Nephron (organoid): ENCODE results near the gene MYBPH.

ENCODE experiments used
- H3K27ac Mint-ChIP-seq, 3 experiments: 2 replicates each; pipeline ENCODE4 v1.8.0; 2020; ENCODE audit warnings: mixed read lengths in 3 of 3, mild to moderate bottlenecking in 2 of 3, moderate library complexity in 1 of 3
- H3K27me3 Mint-ChIP-seq: 2 replicates; pipeline ENCODE4 v1.8.0; 2021; ENCODE audit warnings: low read depth, mild to moderate bottlenecking, moderate library complexity, mixed read lengths
- H3K36me3 Mint-ChIP-seq: 2 replicates; pipeline ENCODE4 v1.8.0; 2020; ENCODE audit warnings: low read depth, mixed read lengths
- H3K4me1 Mint-ChIP-seq: 2 replicates; pipeline ENCODE4 v1.8.0; 2020; ENCODE audit warnings: mixed read lengths
- H3K4me3 Mint-ChIP-seq, 3 experiments: 2 replicates each; pipeline ENCODE4 v1.8.0; 2020; ENCODE audit warnings: mild to moderate bottlenecking in 3 of 3, mixed read lengths in 3 of 3, moderate library complexity in 2 of 3
- H3K9me3 Mint-ChIP-seq: 2 replicates; pipeline ENCODE4 v1.8.0; 2020; ENCODE audit warnings: mixed read lengths
- CTCF ChIP-seq, 3 experiments: fragments of 200-600 bp; sonication (generic); IDR thresholded peaks; one replicate each; pipeline ENCODE4 v1.5.0; 2021; ENCODE audit warnings: antibody characterized with exemption in 3 of 3; ENCODE audit not compliant: unreplicated experiment in 3 of 3

MYBPH gene

GRCh38 chr1:203206129-203206687 lies 30.6 kb upstream of the MYBPH start:
- peak overlapping the region; percentile 48 to 73 (median 68) for H3K27ac Mint-ChIP-seq
- peaks cover 5% of the 10 kb centered on the region for H3K9me3 Mint-ChIP-seq
- no peaks in the 10 kb centered on the region for H3K36me3 Mint-ChIP-seq
- H3K4me3 Mint-ChIP-seq = peak overlapping the region in 2 of 3 experiments; percentile 10 to 33
- TF ChIP-seq CTCF (IDR thresholded peaks at IDR 0.05; ENCODE audit: unreplicated experiment in 3 of 3) = no peak
- peaks cover 67% of the 10 kb centered on the region for H3K4me1 Mint-ChIP-seq
- H3K27me3 Mint-ChIP-seq = peaks cover 11% of the 10 kb centered on the region

- H3K36me3 Mint-ChIP-seq = no peaks in the 10 kb centered on the region
- no peak overlapping the region for H3K4me3 Mint-ChIP-seq
- H3K27ac Mint-ChIP-seq = peak overlapping the region in 1 of 3 experiments; percentile 56
- no peak for TF ChIP-seq CTCF (IDR thresholded peaks at IDR 0.05; ENCODE audit: unreplicated experiment in 3 of 3)
- peaks cover 82% of the 10 kb centered on the region for H3K4me1 Mint-ChIP-seq
- peaks cover 8% of the 10 kb centered on the region for H3K27me3 Mint-ChIP-seq
- H3K9me3 Mint-ChIP-seq = peaks cover 5% of the 10 kb centered on the region
Measured at GRCh38 chr1:203204756-203205155, 29.1 kb upstream of the MYBPH start.

GRCh38 chr1:203202431-203203245 lies 27.0 kb upstream of the MYBPH start:
- Mint-ChIP-seq H3K4me1 (peaks cover 79% of the 10 kb centered on the region), H3K4me3 (no peak overlapping the region), H3K27ac (peak overlapping the region in 2 of 3 experiments; percentile 63 to 73), H3K9me3 (peaks cover 4% of the 10 kb centered on the region), H3K36me3 (no peaks in the 10 kb centered on the region), H3K27me3 (peaks cover 6% of the 10 kb centered on the region)
- no peak for TF ChIP-seq CTCF (IDR thresholded peaks at IDR 0.05; ENCODE audit: unreplicated experiment in 3 of 3)

GRCh38 chr1:203201516-203202205 lies 26.0 kb upstream of the MYBPH start:
- Mint-ChIP-seq H3K4me3 (no peak overlapping the region), H3K4me1 (peaks cover 77% of the 10 kb centered on the region), H3K9me3 (peaks cover 2% of the 10 kb centered on the region), H3K27ac (peak overlapping the region in 2 of 3 experiments; percentile 1 to 72), H3K27me3 (peaks cover 6% of the 10 kb centered on the region), H3K36me3 (no peaks in the 10 kb centered on the region)
- no peak for TF ChIP-seq CTCF (IDR thresholded peaks at IDR 0.05; ENCODE audit: unreplicated experiment in 3 of 3)

- Mint-ChIP-seq H3K36me3 (no peaks in the 10 kb centered on the region), H3K9me3 (peaks cover 2% of the 10 kb centered on the region), H3K4me3 (no peak overlapping the region), H3K27ac (peak overlapping the region in 2 of 3 experiments; percentile 43 to 72), H3K4me1 (peaks cover 70% of the 10 kb centered on the region), H3K27me3 (peaks cover 6% of the 10 kb centered on the region)
- TF ChIP-seq CTCF (IDR thresholded peaks at IDR 0.05; ENCODE audit: unreplicated experiment in 3 of 3) = no peak
Measured at GRCh38 chr1:203200916-203201315, 25.3 kb upstream of the MYBPH start.
